Fibroblast of upper back skin (primary cell): ENCODE measurements around the gene LNX1.
"Not testable (repeated sequence)": the region's sequence is repeated elsewhere in the genome, so short reads cannot be mapped to it uniquely, and the experiment has no call there.

ENCODE experiments used
- DNase-seq: peaks from one replicate; pipeline ENCODE4 v3.0.0-alpha.2; 2013

LNX1 gene

GRCh38 chr4:53490965-53491622 lies 100.2 kb downstream of the LNX1 start:
- DNase-seq: peak; percentile 93

- DNase-seq: peak; percentile 94
Observed at GRCh38 chr4:53490161-53490956, 100.9 kb downstream of the LNX1 start.

- peak; percentile 63 for DNase-seq
Observed at GRCh38 chr4:53489279-53489889, 101.9 kb downstream of the LNX1 start.

- no peak for DNase-seq
Observed at GRCh38 chr4:53487766-53488165, 103.5 kb downstream of the LNX1 start.

GRCh38 chr4:53485658-53486040 lies 105.6 kb downstream of the LNX1 start:
- DNase-seq: no peak

- peak; percentile 12 for DNase-seq
Observed at GRCh38 chr4:53484911-53485657, 106.2 kb downstream of the LNX1 start.

- no peak for DNase-seq
Observed at GRCh38 chr4:53483250-53483649, 108.0 kb downstream of the LNX1 start.

- DNase-seq: no peak
Observed at GRCh38 chr4:53481586-53481985, 109.7 kb downstream of the LNX1 start.

- DNase-seq: peak; percentile 32
Observed at GRCh38 chr4:53480909-53481308, 110.4 kb downstream of the LNX1 start.

GRCh38 chr4:53479736-53480525 lies 111.4 kb downstream of the LNX1 start:
- peak; percentile 87 for DNase-seq

GRCh38 chr4:53478671-53479456 lies 112.4 kb downstream of the LNX1 start:
- DNase-seq: peak; percentile 94

GRCh38 chr4:53477636-53478035 lies 113.7 kb downstream of the LNX1 start:
- DNase-seq: peak; percentile 27

GRCh38 chr4:53477038-53477565 lies 114.2 kb downstream of the LNX1 start:
- DNase-seq: no peak

- DNase-seq: peak; percentile 99
Observed at GRCh38 chr4:53476232-53477037, 114.9 kb downstream of the LNX1 start.

GRCh38 chr4:53466576-53466975 lies 124.7 kb downstream of the LNX1 start:
- DNase-seq: not testable (repeated sequence)

- no peak for DNase-seq
Observed at GRCh38 chr4:53465891-53466290, 125.4 kb downstream of the LNX1 start.

- no peak for DNase-seq
Observed at GRCh38 chr4:53465281-53465680, 126.0 kb downstream of the LNX1 start.

GRCh38 chr4:53463340-53463739 lies 127.9 kb downstream of the LNX1 start:
- peak; percentile 57 for DNase-seq

GRCh38 chr4:53461244-53461643 lies 130.0 kb downstream of the LNX1 start:
- DNase-seq: peak; percentile 15

- peak; percentile 41 for DNase-seq
Observed at GRCh38 chr4:53459548-53459947, 131.7 kb downstream of the LNX1 start.
